Measurements from ENCODE around the gene ZNF792.

DNA sequence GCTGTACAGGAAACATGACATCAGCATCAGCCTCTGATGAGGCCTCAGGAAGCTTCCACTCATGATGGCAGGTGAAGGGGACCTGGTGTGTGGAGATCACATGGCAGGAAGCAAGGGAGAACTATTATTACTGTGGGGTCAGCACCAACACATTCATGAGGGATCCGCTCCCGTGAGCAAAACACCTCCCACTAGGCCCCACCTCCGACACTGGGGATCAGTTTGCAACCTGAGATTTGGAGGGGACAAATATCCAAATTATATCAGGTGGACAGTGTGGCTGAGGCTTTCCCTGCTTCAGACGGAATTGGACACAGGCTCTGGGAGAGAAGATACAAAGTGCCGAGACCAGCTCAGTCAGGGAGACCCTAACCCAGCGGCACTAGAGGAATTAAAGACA lies 5.7 kb upstream of the ZNF792 start:
- TF ChIP-seq, protein P1, sequence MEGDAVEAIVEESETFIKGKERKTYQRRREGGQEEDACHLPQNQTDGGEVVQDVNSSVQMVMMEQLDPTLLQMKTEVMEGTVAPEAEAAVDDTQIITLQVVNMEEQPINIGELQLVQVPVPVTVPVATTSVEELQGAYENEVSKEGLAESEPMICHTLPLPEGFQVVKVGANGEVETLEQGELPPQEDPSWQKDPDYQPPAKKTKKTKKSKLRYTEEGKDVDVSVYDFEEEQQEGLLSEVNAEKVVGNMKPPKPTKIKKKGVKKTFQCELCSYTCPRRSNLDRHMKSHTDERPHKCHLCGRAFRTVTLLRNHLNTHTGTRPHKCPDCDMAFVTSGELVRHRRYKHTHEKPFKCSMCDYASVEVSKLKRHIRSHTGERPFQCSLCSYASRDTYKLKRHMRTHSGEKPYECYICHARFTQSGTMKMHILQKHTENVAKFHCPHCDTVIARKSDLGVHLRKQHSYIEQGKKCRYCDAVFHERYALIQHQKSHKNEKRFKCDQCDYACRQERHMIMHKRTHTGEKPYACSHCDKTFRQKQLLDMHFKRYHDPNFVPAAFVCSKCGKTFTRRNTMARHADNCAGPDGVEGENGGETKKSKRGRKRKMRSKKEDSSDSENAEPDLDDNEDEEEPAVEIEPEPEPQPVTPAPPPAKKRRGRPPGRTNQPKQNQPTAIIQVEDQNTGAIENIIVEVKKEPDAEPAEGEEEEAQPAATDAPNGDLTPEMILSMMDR (IDR thresholded peaks at IDR 0.05; ENCODE audit: insufficient read depth, low read depth, low read length): no peak
- no peak for TF ChIP-seq EZH2 (IDR thresholded peaks at IDR 0.05; ENCODE audit: insufficient read depth, low read length)
